GM21619 (cell line): ENCODE measurements around the gene TFB1M.
A peak's percentile ranks its signal among the peaks of the same experiment; 100 is the strongest.
"Not testable (repeated sequence)": the region's sequence is repeated elsewhere in the genome, so short reads cannot be mapped to it uniquely, and the experiment has no call there.

ENCODE experiments used
- ATAC-seq: cut with Tn5 transposase; IDR thresholded peaks from one replicate; pipeline ENCODE4 v1.9.1; 2021; ENCODE audit not compliant: unreplicated experiment

Gene TFB1M

DNA sequence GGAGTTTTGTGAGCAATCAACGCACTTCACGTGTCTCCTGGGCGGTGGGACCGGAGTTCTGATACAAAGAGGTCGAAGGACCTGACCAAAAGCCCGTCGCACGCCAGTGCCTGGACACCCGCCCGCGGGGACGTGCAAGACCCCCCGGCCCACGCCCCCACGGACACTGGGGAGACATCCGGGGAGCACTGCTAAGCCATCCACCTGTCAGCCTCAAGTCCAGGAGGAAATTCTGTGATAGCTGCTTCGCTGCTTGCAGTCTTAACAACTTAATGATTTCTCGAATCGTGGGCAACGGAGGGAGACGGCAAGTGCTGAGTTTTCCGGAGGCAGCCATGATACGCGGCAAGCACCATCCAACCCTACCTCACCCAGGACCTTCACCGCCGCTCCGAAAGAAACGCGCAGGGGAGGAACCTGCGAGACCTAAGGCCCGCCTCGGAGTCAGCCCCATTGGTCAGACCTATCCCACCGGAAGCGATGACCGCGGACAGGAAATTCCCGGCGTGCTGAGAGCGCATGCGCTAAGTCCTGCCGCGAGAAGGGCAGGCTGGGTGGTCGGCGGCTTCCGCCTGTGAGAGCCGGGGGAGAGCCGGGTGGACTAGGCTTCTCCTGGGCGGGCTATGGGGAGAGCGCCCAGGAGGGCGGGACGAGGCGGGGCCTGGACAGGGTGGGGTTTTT lies at the start of gene TFB1M:
Gene TFB1M (minus strand): TSS at position 393 of the 681 bp plus-strand sequence. CDS start 56 bp downstream, at position 337.
- ATAC-seq = peak; percentile 93

- not testable (repeated sequence) for ATAC-seq
Observed at GRCh38 chr6:155364021-155364420, 49.7 kb upstream of the TFB1M start.

GRCh38 chr6:155362968-155363632 lies 48.8 kb upstream of the TFB1M start:
- ATAC-seq = not testable (repeated sequence)

- no peak for ATAC-seq
Observed at GRCh38 chr6:155354167-155354566, 39.9 kb upstream of the TFB1M start.

GRCh38 chr6:155352811-155353210 lies 38.5 kb upstream of the TFB1M start:
- ATAC-seq = peak; percentile 28

DNA sequence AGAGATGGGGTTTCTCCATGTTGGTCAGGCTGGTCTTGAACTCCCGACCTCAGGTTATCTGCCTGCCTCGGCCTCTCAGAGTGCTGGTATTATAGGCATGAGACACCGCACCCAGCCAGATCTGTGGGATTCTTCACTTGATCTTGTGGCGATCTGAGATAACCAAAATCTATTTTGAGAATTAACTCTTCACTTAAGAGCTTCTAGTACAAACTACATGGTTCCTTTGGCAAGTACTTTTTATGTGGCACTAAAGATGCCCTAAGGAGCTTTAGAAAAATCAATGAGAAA lies 37.8 kb upstream of the TFB1M start:
- no peak for ATAC-seq

DNA sequence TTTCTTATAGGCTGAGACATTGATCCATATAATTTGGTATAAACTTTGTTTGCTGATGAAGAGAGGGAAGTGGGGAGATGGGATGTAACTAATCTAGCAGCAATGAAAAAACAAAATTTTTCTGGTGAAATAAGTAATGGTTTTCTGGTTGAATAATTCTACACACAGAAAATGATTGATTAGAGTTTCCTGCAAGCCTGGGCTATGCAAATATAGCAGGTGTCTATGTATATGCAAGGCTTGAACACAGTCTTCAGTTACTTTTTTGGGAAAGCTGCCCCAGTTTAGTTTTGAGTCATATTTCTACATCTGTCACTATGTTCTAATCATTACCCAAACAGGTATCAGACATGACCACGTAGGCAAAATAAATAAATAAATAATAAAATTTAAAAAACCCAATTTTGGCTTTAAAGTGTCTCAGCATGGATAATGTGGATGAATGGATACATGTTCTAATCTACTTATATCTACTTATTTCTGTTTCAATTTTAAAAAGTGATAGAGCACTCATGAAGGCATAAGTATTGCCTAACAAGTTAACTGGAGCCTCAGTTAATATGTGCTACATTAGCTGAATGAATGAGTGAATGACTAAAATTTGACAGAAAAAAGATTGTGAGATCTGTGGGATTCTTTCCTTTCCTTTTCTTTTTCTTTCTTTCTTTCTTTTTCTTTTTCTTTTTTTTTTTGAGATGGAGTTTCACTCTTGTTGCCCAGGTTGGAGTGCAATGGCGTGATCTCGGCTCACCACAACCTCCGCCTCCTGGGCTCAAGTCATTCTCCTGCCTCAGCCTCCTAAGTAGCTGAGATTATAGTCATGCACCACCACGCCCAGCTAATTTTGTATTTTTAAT lies 37.2 kb upstream of the TFB1M start:
- ATAC-seq = peak; percentile 91

DNA sequence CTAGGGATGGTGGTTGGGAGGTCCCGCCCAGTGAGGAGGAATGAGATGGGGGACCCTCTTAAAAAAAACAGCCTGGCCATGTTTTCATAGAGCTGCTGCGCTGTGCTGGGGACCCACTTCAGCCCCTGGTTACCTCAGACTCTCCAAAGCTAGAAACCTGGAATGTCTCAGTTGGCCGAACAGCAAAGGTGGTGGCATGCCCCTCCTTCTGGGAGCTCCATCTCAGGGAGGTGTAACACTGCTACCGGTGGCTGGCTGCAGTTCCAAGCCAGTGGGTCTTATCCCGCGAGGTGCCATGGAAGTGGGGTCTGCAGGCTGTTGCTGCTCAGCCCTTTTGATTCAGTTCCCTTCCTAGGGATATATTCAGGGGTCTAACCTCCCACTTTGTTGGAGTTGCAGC lies 35.7 kb upstream of the TFB1M start:
- no peak for ATAC-seq

- no peak for ATAC-seq
Observed at GRCh38 chr6:155349129-155349528, 34.8 kb upstream of the TFB1M start.

GRCh38 chr6:155347800-155348199 lies 33.5 kb upstream of the TFB1M start:
- no peak for ATAC-seq

DNA sequence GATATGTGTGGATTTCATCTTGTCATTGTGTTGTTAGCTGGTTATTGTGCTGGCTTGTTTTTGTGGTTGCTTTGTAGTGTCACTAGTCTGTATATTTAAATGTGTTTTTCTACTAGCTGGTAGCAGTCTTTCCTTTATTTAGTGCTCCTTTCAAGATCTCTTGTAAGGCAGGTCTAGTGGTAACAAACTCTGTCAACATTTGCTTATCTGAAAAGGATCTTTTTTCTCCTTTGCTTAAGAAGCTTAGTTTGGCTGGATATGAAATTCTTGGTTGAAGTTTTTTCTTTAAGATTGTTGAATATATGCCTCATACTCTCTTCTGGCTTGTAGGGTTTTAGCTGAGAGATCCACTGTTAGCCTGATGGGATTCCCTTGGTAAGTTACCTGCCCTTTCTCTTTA lies 32.7 kb upstream of the TFB1M start:
- ATAC-seq = no peak

- ATAC-seq = no peak
Observed at GRCh38 chr6:155344341-155345006, 30.2 kb upstream of the TFB1M start.

DNA sequence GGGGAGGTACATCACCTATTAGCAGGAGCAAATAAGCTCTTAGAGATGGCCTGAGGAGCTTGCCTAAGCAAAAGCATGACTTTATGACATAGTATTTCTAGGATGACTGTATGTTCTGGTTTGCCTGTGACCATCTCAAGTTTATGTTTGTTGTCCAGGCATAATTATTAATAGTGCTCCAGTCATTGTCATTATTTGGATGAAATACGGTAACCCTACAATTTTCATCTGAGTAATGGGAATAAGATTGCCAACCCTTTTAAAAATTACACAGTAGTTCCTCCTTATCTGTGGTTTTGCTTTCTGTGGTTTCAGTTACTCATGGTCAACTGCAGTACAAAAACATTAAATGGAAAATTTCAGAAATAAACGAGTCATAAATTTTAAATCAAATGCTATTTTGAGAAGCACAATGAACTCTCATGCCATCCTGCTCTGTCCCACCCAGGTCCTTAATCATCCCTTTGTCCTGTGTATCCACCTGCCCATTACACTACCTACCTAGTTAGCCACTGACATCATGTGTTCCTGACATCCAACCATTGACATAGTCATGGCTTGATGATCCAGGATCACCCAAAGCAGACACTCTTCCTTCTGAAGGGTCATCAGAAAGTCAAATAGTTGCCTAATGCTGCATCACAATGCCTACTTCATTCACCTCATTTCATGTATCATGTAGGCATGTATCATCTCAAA lies 27.0 kb upstream of the TFB1M start:
- peak; percentile 61 for ATAC-seq

- peak; percentile 31 for ATAC-seq
Observed at GRCh38 chr6:155340464-155341129, 26.3 kb upstream of the TFB1M start.

DNA sequence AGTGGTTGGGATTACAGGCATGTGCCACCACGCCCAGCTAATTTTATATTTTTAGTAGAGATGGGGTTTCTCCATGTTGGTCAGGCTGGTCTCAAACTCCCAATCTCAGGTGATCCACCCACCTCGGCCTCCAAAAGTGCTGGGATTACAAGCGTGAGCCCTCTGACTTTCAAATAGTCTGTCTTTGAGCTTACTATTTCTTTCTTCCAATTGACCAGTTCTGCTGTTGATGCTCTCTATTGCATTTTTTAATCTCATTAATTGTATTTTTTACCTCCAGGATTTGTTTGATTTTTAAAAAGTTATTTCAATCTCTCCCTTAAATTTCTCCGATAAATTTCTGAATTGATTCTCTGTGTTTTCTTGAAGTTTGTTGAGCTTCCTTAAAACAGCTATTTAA lies 25.6 kb upstream of the TFB1M start:
- not testable (repeated sequence) for ATAC-seq

DNA sequence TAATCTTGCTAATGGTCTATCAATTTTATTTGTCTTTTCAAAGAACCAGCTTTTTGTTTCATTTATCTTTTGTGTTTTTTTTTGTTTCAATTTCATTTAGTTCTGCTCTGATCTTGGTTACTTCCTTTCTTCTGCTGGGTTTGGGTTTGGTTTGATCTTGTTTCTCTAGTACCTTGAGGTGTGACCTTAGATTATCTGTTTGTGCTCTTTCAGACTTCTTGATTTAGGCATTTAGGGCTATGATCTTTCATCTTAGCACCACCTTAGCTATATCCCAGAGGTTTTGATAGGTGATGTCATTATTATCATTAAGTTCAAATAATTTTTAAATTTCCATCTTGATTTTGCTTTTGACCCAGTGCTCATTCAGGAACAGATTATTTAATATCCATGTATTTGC lies 24.0 kb upstream of the TFB1M start:
- ATAC-seq = not testable (repeated sequence)

DNA sequence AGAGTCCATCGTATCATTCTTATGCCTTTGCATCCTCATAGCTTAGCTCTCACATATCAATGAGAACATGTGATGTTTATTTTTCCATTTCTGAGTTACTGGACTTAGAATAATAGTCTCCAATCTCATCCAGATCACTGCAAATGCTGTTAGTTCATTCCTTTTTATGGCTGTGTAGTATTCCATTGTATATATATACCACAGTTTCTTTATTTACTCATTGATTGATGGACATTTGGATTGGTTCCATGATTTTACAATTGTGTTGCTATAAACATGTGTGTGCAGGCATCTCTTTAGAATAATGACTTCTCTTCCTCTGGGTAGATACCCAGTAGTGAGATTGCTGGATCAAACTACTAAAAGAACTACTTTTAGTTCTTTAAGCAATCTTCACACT lies 21.0 kb upstream of the TFB1M start:
- ATAC-seq = no peak

- ATAC-seq = not testable (repeated sequence)
Observed at GRCh38 chr6:155334073-155334472, 19.8 kb upstream of the TFB1M start.

GRCh38 chr6:155333414-155333813 lies 19.1 kb upstream of the TFB1M start:
- ATAC-seq = peak; percentile 88

DNA sequence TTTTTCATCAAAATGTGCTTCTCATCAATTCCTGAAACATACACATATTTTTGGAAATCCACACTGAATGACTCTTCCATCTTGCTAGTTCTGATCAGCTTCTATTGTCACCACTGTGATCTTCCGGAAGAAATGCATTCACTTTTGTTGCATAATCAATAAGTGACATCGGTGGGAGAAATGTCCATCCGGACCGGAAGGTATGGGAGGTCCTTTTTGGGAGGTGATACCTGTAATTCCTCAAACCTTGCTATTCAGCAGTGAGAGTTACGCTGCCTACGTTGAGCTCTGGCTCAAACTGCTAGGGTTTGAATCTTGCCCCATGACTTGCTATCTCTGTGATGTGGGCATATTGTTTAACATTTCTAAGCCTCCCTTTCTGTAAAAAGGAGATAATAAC lies 16.6 kb upstream of the TFB1M start:
- ATAC-seq = no peak
